Activated B cell treated with CpG ODN at 0.5 μM for 24 hours (primary cell): ENCODE measurements around the gene TM6SF1. TPM values are rescaled to one million over a fixed set of nuclear protein-coding genes. Genes with fewer than 3 reads are reported as not detected.
A peak's percentile ranks its signal among the peaks of the same experiment; 100 is the strongest.

Experiments
- ATAC-seq: fragments of 200-7000 bp; cut with Tn5 transposase; one replicate; pipeline ENCODE4 v1.10.0; 2021; ENCODE audit warnings: low read depth, mild to moderate bottlenecking, moderate library complexity
- CTCF ChIA-PET: fragments of 350-600 bp; sonication (Branson Sonifier 250); formaldehyde crosslinking; loops from one replicate; lab custom pipeline; 2021; ENCODE audit warnings: antibody characterized with exemption; lab: Charles Lee
- POLR2A ChIA-PET: fragments of 350-600 bp; sonication (Branson Sonifier 250); formaldehyde crosslinking; loops from one replicate; lab custom pipeline; 2021; ENCODE audit warnings: antibody characterized with exemption; lab: Charles Lee
- DNase-seq: peaks from one replicate; pipeline ENCODE4 v3.0.0; 2022
- H3K27ac Mint-ChIP-seq: one replicate; pipeline ENCODE4 v1.8.0; 2020; ENCODE audit warnings: mixed read lengths
- H3K27me3 Mint-ChIP-seq: one replicate; pipeline ENCODE4 v1.8.0; 2021; ENCODE audit warnings: mixed read lengths
- H3K36me3 Mint-ChIP-seq: one replicate; pipeline ENCODE4 v1.8.0; 2021; ENCODE audit warnings: low read depth, mixed read lengths
- H3K4me1 Mint-ChIP-seq: one replicate; pipeline ENCODE4 v1.8.0; 2021; ENCODE audit warnings: mixed read lengths
- H3K4me3 Mint-ChIP-seq: one replicate; pipeline ENCODE4 v1.8.0; 2020; ENCODE audit warnings: mild to moderate bottlenecking, mixed read lengths
- H3K9me3 Mint-ChIP-seq: one replicate; pipeline ENCODE4 v1.8.0; 2020; ENCODE audit warnings: mixed read lengths
- intact Hi-C: fragments of 100-400 bp; cut with micrococcal nuclease; formaldehyde crosslinking; loops from one replicate; pipeline ENCODE4 v1.15.1; 2024
- total RNA-seq: library from RNA; stranded (reverse); gene quantifications from 2 replicates; pipeline ENCODE4 v1.2.3, GENCODE V29; 2022
- TF ChIP-seq, protein P1 (sequence below): fragments of 200-600 bp; IDR thresholded peaks from one replicate; pipeline ENCODE4 v1.8.0; 2022; ENCODE audit warnings: antibody characterized with exemption, mild to moderate bottlenecking

The TM6SF1 gene
- total RNA-seq, 1 donor from 2014 or later, result 4.1 TPM

DNA sequence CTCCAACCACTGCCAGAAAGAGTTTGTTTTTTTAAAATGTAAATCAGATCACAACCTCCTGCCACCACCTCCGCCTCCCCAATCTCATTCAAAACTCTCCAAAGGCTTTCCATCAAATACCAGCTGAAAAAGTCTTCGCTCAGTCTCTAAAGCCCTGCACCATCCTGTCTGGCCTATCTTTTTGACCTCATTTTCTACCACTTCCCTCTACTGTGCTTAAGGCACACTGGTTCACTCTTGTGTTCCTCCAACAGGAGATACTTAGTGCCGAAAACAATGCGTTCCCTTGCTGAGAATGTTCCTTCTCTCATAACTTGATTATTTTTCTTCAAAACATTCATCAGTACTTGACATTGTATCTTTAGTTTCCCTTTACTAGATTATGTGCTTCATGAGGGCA is 43.9 kb upstream of the TM6SF1 start:
- DNase-seq (no peak), ATAC-seq (no peak)
- Mint-ChIP-seq H3K27ac (no peak overlapping the region), H3K4me1 (peaks cover 15% of the 10 kb centered on the region), H3K9me3 (no peaks in the 10 kb centered on the region), H3K4me3 (no peak overlapping the region), H3K27me3 (no peaks in the 10 kb centered on the region), H3K36me3 (peaks cover 13% of the 10 kb centered on the region)
- intact Hi-C loops, result loop anchor here (2.0 to 5.0 kb wide), 3 partner anchors 44 to 521 kb away; partner anchors contain the start of genes C15orf40, RPS17 and TM6SF1
- TF ChIP-seq, protein P1, sequence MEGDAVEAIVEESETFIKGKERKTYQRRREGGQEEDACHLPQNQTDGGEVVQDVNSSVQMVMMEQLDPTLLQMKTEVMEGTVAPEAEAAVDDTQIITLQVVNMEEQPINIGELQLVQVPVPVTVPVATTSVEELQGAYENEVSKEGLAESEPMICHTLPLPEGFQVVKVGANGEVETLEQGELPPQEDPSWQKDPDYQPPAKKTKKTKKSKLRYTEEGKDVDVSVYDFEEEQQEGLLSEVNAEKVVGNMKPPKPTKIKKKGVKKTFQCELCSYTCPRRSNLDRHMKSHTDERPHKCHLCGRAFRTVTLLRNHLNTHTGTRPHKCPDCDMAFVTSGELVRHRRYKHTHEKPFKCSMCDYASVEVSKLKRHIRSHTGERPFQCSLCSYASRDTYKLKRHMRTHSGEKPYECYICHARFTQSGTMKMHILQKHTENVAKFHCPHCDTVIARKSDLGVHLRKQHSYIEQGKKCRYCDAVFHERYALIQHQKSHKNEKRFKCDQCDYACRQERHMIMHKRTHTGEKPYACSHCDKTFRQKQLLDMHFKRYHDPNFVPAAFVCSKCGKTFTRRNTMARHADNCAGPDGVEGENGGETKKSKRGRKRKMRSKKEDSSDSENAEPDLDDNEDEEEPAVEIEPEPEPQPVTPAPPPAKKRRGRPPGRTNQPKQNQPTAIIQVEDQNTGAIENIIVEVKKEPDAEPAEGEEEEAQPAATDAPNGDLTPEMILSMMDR, result no peak
- ChIA-PET CTCF (no interaction called here), POLR2A (interaction anchor here (0.7 to 1.3 kb wide), 2 partner anchors 52 to 1923 kb away, joined by 3 to 4 read pairs; partner anchors contain the start of gene C15orf40)

DNA sequence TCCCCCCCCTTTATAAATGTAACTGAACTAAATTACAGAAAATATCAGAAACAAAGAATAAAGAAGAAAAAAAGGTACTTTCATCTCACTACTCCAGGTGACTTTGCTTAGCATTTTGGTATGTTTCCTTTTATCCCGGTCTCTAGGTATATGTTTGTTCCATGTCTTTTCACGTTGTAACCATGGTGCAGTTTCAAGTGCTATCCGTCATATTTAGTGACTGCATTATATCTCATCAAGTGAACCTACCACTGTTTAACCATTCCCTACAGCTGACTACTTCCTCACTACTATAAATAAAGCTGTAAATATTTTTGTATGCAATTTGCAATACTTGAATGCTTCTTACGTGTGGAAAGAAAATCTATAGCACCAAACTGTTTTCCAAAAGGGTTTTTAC is 42.6 kb upstream of the TM6SF1 start:
- DNase-seq (no peak), ATAC-seq (no peak)
- CTCF ChIA-PET, result no interaction called here
- Mint-ChIP-seq H3K4me1 (peaks cover 9% of the 10 kb centered on the region), H3K27me3 (no peaks in the 10 kb centered on the region), H3K27ac (no peak overlapping the region), H3K4me3 (peak overlapping the region; percentile 87), H3K9me3 (no peaks in the 10 kb centered on the region), H3K36me3 (peaks cover 8% of the 10 kb centered on the region)
- POLR2A ChIA-PET, result interaction anchor here (0.6 to 1.5 kb wide), 3 partner anchors 231 to 529 kb away, joined by 3 to 4 read pairs (median 3); partner anchors contain the start of gene RPS17
- intact Hi-C loops, result loop anchor here (5.0 kb wide), 2 partner anchors 42 to 523 kb away; partner anchors contain the start of genes RPS17 and TM6SF1
- TF ChIP-seq, protein P1, result no peak

DNA sequence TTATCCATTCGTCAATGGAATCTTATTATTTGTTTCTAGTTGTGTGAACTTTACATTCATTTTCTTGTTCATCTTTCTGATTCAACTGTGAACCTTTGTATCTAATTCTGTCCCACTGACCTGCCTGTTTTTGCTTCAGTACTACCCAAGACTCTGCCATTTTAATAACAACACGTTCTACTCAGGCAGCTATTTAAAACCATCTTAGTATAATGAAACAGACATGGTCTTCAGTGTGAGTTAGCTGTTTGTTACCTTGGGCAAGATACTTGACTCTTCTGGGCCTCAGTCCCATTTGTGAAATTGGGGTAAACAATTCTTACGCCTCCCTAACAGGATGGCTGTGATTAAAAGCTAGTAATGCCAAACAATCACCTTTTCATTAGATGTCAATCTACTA is 42.0 kb upstream of the TM6SF1 start:
- CTCF ChIA-PET, result no interaction called here
- DNase-seq (no peak), ATAC-seq (no peak)
- peak overlapping the region; percentile 63 for H3K27ac Mint-ChIP-seq
- intact Hi-C loops, result no loop called here
- peak overlapping the region; percentile 87 for H3K4me3 Mint-ChIP-seq
- TF ChIP-seq, protein P1, result no peak
- H3K27me3 Mint-ChIP-seq, result no peaks in the 10 kb centered on the region
- peaks cover 9% of the 10 kb centered on the region for H3K4me1 Mint-ChIP-seq
- no peaks in the 10 kb centered on the region for H3K9me3 Mint-ChIP-seq
- peaks cover 8% of the 10 kb centered on the region for H3K36me3 Mint-ChIP-seq
- POLR2A ChIA-PET, result interaction anchor here (0.7 to 1.5 kb wide), 2 partner anchors 525 to 529 kb away, joined by 3 to 4 read pairs; partner anchors contain the start of gene RPS17

DNA sequence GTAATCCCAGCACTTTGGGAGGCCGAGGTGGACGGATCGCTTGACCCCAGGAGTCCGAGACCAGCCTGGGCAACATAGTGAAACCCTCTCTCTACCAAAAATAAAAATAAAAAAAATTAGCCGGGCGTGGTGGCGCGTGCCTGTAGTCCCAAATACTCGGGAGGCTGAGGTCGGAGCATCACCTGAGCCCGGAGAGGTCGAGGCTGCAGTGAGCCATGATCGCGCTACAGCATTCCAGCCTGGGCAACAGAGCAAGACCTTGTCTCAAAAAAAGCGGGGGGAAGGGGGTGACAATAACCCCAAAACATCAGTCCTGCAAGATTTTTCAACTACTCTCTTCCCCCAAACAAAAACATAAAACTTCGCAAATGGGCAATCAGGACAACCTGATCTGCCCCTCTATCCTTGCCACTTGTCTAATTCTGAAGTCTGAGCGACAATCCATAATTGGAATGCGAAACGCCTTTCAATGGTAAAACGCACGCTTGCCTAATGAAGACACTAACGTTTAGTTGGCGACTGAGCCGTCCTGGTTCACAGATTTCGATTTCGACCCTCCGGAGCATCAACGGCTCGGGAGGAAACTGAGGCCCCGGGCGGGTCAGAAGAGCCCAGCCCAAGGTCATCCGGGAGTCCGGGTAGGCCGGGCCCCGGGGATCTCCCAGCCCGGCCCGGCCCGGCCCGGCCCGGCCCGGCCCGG is 41.3 kb upstream of the TM6SF1 start:
- DNase-seq, result no peak
- Mint-ChIP-seq H3K4me3 (peak overlapping the region; percentile 87), H3K27me3 (no peaks in the 10 kb centered on the region), H3K36me3 (peaks cover 8% of the 10 kb centered on the region), H3K9me3 (no peaks in the 10 kb centered on the region), H3K27ac (peak overlapping the region; percentile 63), H3K4me1 (peaks cover 9% of the 10 kb centered on the region)
- intact Hi-C loops, result no loop called here
- TF ChIP-seq, protein P1, result no peak
- POLR2A ChIA-PET, result interaction anchor here (0.6 to 3.4 kb wide), 9 partner anchors 42 to 1918 kb away, joined by 3 to 24 read pairs (median 9); partner anchors contain the start of genes C15orf40, RAMAC, RPS17 and TM6SF1
- CTCF ChIA-PET, result interaction anchor here (0.8 to 1.0 kb wide), 3 partner anchors 8 to 526 kb away, joined by 3 to 4 read pairs (median 4); partner anchors contain the start of genes C15orf40 and RPS17
- no peak for ATAC-seq
